Activated T-helper 2 cell treated with anti-CD3 and anti-CD28 coated beads, Interferon-gamma antibody, Interleukin-2, Interleukin-4, amounts not matched to agents 10 μg/mL and 5 μg/mL and 100 μg/mL, durations not matched to agents 14 hours and 24 hours and 36 hours (primary cell): ENCODE data around the gene SRL. TPM values are rescaled to one million over a fixed set of nuclear protein-coding genes. Genes with fewer than 3 reads are reported as not detected.
"Not testable (repeated sequence)": the region's sequence is repeated elsewhere in the genome, so short reads cannot be mapped to it uniquely, and the experiment has no call there.

Experiments
- DNase-seq: peaks from one replicate; pipeline ENCODE4 v3.0.0; 2021; ENCODE audit warnings: low spot score
- H3K27ac Mint-ChIP-seq: one replicate; pipeline ENCODE4 v1.8.0; 2021; ENCODE audit warnings: mixed read lengths
- H3K27me3 Mint-ChIP-seq: one replicate; pipeline ENCODE4 v1.8.0; 2021; ENCODE audit warnings: low read depth, mixed read lengths
- H3K36me3 Mint-ChIP-seq: one replicate; pipeline ENCODE4 v1.8.0; 2021; ENCODE audit warnings: low read depth, mixed read lengths
- H3K4me1 Mint-ChIP-seq: one replicate; pipeline ENCODE4 v1.8.0; 2021; ENCODE audit warnings: low read depth, mixed read lengths
- H3K4me3 Mint-ChIP-seq: one replicate; pipeline ENCODE4 v1.8.0; 2021; ENCODE audit warnings: low read depth, mild to moderate bottlenecking, moderate library complexity, mixed read lengths
- H3K9me3 Mint-ChIP-seq: one replicate; pipeline ENCODE4 v1.8.0; 2021; ENCODE audit warnings: mixed read lengths
- intact Hi-C: fragments of 100-400 bp; cut with micrococcal nuclease; formaldehyde crosslinking; loops from one replicate; pipeline ENCODE4 v1.15.1; 2023
- total RNA-seq: library from RNA; stranded (reverse); gene quantifications from 2 replicates; pipeline ENCODE4 v1.2.3, GENCODE V29; 2022

SRL gene
- total RNA-seq, 1 donor from 2014 or later: not detected

DNA sequence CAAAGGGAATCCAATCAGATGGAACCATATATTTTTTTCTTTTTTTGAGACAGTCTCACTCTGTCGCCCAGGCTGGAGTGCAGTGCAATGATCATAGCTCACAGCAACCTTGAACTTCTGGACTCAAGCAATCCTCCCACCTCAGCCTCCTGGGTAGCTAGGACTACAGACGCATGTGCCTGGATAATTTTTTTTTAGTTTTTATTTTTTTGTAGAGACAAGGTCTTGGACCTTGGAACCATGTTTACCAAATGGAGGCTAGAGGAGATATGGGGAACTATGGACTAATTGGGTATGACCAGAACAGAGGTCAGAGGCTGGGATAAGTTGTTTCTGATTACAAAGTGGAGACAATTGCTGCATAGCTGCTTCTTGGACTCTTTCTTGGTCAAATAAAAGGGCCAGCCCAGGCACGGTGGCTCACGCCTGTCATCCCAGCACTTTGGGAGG is 84.5 kb downstream of the SRL start:
- intact Hi-C loops: no loop called here
- DNase-seq: no peak
- H3K4me3 Mint-ChIP-seq: no peak overlapping the region
- no peaks in the 10 kb centered on the region for H3K4me1 Mint-ChIP-seq
- no peaks in the 10 kb centered on the region for H3K9me3 Mint-ChIP-seq
- H3K27me3 Mint-ChIP-seq: peaks cover 2% of the 10 kb centered on the region
- H3K27ac Mint-ChIP-seq: no peak overlapping the region
- no peaks in the 10 kb centered on the region for H3K36me3 Mint-ChIP-seq

DNA sequence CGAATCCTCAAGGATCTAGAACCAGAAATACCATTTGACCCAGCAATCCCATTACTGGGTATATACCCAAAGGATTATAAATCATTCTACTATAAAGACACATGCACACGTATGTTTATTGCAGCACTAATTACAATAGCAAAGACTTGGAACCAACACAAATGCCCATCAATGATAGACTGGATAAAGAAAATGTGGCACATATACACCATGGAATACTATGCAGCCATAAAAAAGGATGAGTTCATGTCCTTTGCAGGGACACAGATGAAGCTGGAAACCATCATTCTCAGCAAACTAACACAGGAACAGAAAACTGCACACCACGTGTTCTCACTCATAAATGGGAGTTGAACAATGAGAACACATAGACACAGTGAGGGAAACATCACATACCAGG is 85.4 kb downstream of the SRL start:
- H3K36me3 Mint-ChIP-seq, intact Hi-C loops, H3K4me1 Mint-ChIP-seq, H3K4me3 Mint-ChIP-seq, H3K27me3 Mint-ChIP-seq, H3K27ac Mint-ChIP-seq, DNase-seq, H3K9me3 Mint-ChIP-seq: not testable (repeated sequence)

DNA sequence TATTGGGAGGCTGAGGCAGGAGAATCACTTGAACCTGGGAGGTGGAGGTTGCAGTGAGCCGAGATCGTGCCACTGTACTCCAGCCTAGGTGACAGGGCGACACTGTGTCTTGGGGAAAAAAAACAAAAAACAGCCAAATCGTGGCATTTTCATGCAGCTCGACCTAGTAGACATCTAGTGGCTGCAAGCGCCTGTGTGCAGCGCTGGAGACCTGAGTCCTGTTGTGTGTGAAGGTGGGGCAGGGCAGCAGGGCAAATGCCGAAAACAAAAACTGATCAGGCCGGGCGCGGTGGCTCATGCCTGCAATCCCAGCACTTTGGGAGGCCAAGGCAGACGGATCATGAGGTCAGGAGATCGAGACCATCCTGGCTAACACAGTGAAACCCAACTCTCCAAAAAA is 88.5 kb downstream of the SRL start:
- H3K4me3 Mint-ChIP-seq, H3K27me3 Mint-ChIP-seq, intact Hi-C loops, DNase-seq, H3K27ac Mint-ChIP-seq, H3K36me3 Mint-ChIP-seq, H3K9me3 Mint-ChIP-seq, H3K4me1 Mint-ChIP-seq: not testable (repeated sequence)

DNA sequence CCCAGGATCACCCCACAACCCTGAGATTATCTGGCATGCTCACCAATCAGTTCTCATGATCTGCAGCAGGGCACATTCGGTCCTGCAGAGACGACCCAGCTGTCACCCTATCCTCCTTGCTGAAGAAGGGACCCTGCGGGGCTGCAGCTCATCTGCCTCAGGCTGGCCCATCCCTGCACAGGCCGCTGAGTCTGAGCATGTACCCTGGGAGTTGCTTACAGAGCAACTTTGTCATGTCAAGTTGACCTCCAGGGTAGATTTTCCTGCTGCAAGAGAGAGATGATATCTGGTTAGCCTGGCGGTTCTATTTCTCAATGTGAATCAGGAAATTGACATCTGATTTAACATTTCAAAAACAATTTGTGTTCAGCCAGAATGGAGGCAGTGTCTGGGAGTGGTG is 89.6 kb downstream of the SRL start:
- no peaks in the 10 kb centered on the region for H3K9me3 Mint-ChIP-seq
- no peaks in the 10 kb centered on the region for H3K36me3 Mint-ChIP-seq

DNA sequence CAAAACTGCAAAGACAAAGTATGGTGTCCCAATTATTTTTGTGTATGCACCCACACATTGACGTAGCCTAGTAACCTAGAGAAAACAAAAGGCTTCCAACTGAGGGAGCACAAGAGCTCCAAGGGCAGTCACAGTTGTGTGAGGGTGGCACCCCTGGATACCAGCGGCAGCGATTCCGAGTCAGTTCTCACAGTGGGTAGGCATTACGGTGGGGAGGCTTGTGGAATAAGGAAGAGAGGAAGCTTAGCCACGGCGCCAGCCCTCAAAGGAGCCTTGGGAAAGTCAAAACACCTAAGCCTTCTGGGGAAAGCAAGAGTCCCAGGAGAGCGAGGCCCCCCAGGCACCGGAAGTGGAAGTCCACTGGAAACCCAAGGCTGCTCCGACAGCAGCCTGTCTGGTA is 94.6 kb downstream of the SRL start:
- H3K4me1 Mint-ChIP-seq: peaks cover 2% of the 10 kb centered on the region
- no peak for DNase-seq
- intact Hi-C loops: no loop called here
- no peaks in the 10 kb centered on the region for H3K27me3 Mint-ChIP-seq
- no peak overlapping the region for H3K4me3 Mint-ChIP-seq
- no peak overlapping the region for H3K27ac Mint-ChIP-seq
- no peaks in the 10 kb centered on the region for H3K36me3 Mint-ChIP-seq
- H3K9me3 Mint-ChIP-seq: no peaks in the 10 kb centered on the region

More for the DNA sequence above, 89.6 kb downstream of the SRL start:
- no peak for DNase-seq
- no peaks in the 10 kb centered on the region for H3K27me3 Mint-ChIP-seq
- intact Hi-C loops: no loop called here
- H3K4me3 Mint-ChIP-seq: no peak overlapping the region
- H3K4me1 Mint-ChIP-seq: no peaks in the 10 kb centered on the region
- no peak overlapping the region for H3K27ac Mint-ChIP-seq

DNA sequence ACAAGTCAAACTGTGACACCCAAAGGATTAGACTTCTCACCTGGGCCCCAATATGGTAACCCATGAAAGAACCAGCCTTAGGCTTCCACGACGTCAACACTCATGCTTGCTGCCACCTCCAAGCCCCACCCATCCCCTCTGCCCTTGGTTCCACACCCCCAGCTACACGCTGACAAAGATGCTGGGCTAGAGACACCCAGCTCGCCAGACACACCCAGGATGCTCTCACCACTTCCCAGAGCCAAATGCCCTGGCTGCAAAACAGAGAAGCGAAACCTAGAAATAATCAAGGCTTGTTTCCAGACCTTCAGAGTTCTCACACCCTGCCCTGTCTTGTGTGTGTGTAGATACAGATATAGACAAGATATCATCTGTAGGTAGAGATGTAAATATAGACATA is 99.6 kb downstream of the SRL start:
- Mint-ChIP-seq H3K4me1 (peaks cover 13% of the 10 kb centered on the region), H3K27ac (no peak overlapping the region), H3K36me3 (no peaks in the 10 kb centered on the region), H3K9me3 (no peaks in the 10 kb centered on the region), H3K27me3 (peaks cover 2% of the 10 kb centered on the region), H3K4me3 (no peak overlapping the region)
- peak; percentile 71 for DNase-seq
- intact Hi-C loops: no loop called here

DNA sequence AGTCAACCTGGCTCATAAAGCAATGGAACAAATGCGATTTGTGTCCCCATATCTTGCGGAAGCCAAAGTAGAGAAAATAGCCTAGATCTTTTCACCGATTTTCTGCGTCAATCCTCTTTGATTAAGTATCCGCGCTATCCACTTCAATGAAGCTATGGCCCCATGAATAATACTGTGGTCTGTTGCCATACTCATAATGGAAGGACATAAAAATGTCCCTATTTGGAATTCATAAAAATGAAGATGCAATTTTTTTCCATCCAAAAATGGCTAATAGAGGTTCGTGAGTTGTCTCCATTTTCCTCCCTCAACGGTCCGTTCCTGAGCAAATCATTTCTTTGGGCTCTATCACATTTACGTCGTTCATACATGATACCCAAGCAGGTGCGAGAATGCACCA is 100.3 kb downstream of the SRL start:
- peaks cover 2% of the 10 kb centered on the region for H3K27me3 Mint-ChIP-seq
- H3K4me3 Mint-ChIP-seq: no peak overlapping the region
- H3K36me3 Mint-ChIP-seq: no peaks in the 10 kb centered on the region
- no peaks in the 10 kb centered on the region for H3K9me3 Mint-ChIP-seq
- DNase-seq: no peak
- H3K4me1 Mint-ChIP-seq: peaks cover 13% of the 10 kb centered on the region
- no peak overlapping the region for H3K27ac Mint-ChIP-seq
- intact Hi-C loops: no loop called here

DNA sequence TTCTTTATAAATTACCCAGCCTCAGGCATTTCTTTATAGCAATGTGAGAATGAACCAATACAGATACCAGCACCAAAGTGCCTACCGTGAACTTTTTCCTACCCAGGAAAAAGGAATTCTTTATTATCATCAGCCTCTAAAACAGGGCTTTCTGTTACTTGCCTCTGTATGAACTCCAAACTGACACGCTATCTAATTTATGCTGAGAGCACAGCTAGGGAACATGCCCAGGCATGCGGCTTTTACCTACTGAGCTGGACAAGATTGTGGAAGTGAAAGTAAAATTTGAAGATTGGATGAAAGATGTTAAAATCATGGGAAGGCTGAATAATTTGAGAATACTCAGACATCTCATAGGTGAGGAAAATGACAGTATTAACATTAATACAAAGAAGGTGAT is 101.2 kb downstream of the SRL start:
- H3K27ac Mint-ChIP-seq: no peak overlapping the region
- intact Hi-C loops: no loop called here
- no peaks in the 10 kb centered on the region for H3K9me3 Mint-ChIP-seq
- no peak overlapping the region for H3K4me3 Mint-ChIP-seq
- H3K27me3 Mint-ChIP-seq: peaks cover 5% of the 10 kb centered on the region
- no peak for DNase-seq
- no peaks in the 10 kb centered on the region for H3K36me3 Mint-ChIP-seq
- peaks cover 13% of the 10 kb centered on the region for H3K4me1 Mint-ChIP-seq

DNA sequence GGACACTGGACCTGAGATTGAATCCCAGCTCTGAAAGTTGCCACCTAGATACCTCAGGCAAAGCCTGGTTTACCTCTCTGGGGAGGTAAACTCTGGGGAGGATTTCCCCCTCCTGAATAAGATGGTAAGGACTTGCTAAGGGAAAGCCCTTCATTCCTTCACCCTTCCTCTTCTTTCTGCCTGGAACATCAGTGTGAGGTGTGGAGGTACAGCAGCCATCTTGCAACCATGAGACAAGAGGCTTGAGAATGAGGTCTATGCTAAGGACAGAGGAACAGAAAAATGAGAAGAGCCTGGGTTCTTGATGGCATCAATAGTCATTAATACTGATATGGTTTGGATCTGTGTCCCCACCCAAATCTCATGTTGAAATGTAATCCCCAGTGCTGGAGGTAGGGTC is 101.9 kb downstream of the SRL start:
- peaks cover 13% of the 10 kb centered on the region for H3K4me1 Mint-ChIP-seq

More for the DNA sequence above, 101.9 kb downstream of the SRL start:
- Mint-ChIP-seq H3K4me3 (no peak overlapping the region), H3K9me3 (no peaks in the 10 kb centered on the region), H3K27ac (no peak overlapping the region), H3K27me3 (peaks cover 8% of the 10 kb centered on the region), H3K36me3 (no peaks in the 10 kb centered on the region)
- intact Hi-C loops: no loop called here
- no peak for DNase-seq

Other genes with a start within 250 kb of the SRL start
- gene ADCY9, start 125.6 kb downstream of the SRL start, total RNA-seq: 6.0 and 7.7 TPM in 2 replicates
- 40.4 and 41.9 TPM in 2 replicates for gene TFAP4, start 30.9 kb upstream of the SRL start, total RNA-seq
- gene GLIS2, start 74.0 kb upstream of the SRL start, total RNA-seq: 2.1 and 2.5 TPM in 2 replicates
- 73.1 and 73.8 TPM in 2 replicates for gene PAM16, start 109.2 kb upstream of the SRL start, total RNA-seq
- gene VASN, start 129.8 kb upstream of the SRL start, total RNA-seq: 0.16 TPM in 1 of 2 replicates, not detected in the other
- gene CORO7, start 174.5 kb upstream of the SRL start, total RNA-seq: 92.5 and 101 TPM in 2 replicates
- gene DNAJA3, start 183.8 kb upstream of the SRL start, total RNA-seq: 77.1 and 88.4 TPM in 2 replicates
- 30.7 and 35.2 TPM in 2 replicates for gene NMRAL1, start 232.5 kb upstream of the SRL start, total RNA-seq
- 70.2 and 75.2 TPM in 2 replicates for gene HMOX2, start 234.3 kb upstream of the SRL start, total RNA-seq